HEK293 (cell line): ENCODE data around the gene KRTAP12-1.

ENCODE experiments used
- CTCF ChIA-PET: fragments of 350-600 bp; formaldehyde crosslinking; extraction: SDS; loops from one replicate; lab custom pipeline; 2021; ENCODE audit warnings: antibody characterized with exemption; lab: Yijun Ruan, JAX
- POLR2A ChIA-PET: fragments of 300-600 bp; formaldehyde crosslinking; extraction: SDS; loops from one replicate; lab custom pipeline; 2020; ENCODE audit warnings: antibody characterized with exemption, inconsistent platforms; lab: Yijun Ruan, JAX
- H3K27ac ChIP-seq: fragments of 200-500 bp; sonication (Bioruptor generic); 2 replicates; pipeline ENCODE4 v1.5.1; 2014; ENCODE audit warnings: low read depth, low read length, control low read depth, inconsistent platforms; ENCODE audit errors: extremely low read depth
- H3K36me3 ChIP-seq, 2 experiments: fragments of 200-500 bp in 1 of 2; sonication (Bioruptor generic) in 1 of 2; 1 replicate in 1 of 2; 2 replicates in 1 of 2; pipeline ENCODE4 v1.5.1; 2014 to 2017; ENCODE audit warnings: inconsistent platforms in 2 of 2, low read length in 2 of 2; ENCODE audit not compliant: control insufficient read depth in 2 of 2, insufficient read depth in 1 of 2
- H3K4me1 ChIP-seq: fragments of 200-500 bp; sonication (Bioruptor generic); 2 replicates; pipeline ENCODE4 v1.5.1; 2014; ENCODE audit warnings: mild to moderate bottlenecking, low read length, inconsistent platforms; ENCODE audit not compliant: control insufficient read depth, insufficient read depth
- H3K4me3 ChIP-seq: 2 replicates; pipeline ENCODE4 v1.5.1; 2011; ENCODE audit warnings: low read depth, mild to moderate bottlenecking, control low read depth, low read length, moderate library complexity
- H3K9me3 ChIP-seq: fragments of 200-500 bp; sonication (Bioruptor generic); 2 replicates; pipeline ENCODE4 v1.5.1; 2014; ENCODE audit warnings: low read depth, low read length, inconsistent platforms; ENCODE audit not compliant: control insufficient read depth, insufficient read depth
- BCL11A ChIP-seq: fragments of 450-650 bp; formaldehyde crosslinking; IDR thresholded peaks from 2 replicates; pipeline ENCODE4 v1.5.1; 2016; ENCODE audit warnings: low read depth, missing biosample characterization, missing genetic modification characterization
- CTCF ChIP-seq: fragments of 450-650 bp; formaldehyde crosslinking; IDR thresholded peaks from 2 replicates; pipeline ENCODE4 v1.5.1; 2016; ENCODE audit warnings: missing biosample characterization, missing genetic modification characterization
- REPIN1 ChIP-seq: fragments of 450-650 bp; formaldehyde crosslinking; IDR thresholded peaks from 2 replicates; pipeline ENCODE4 v1.5.1; 2017; ENCODE audit warnings: missing biosample characterization, missing genetic modification characterization, low read depth
- SETDB1 ChIP-seq: IDR thresholded peaks from one replicate; pipeline ENCODE4 v1.6.1; 2017; ENCODE audit warnings: mild to moderate bottlenecking, low read length, moderate library complexity, mixed read lengths; ENCODE audit not compliant: insufficient read length
- ZBTB20 ChIP-seq: fragments of 450-650 bp; formaldehyde crosslinking; IDR thresholded peaks from 2 replicates; pipeline ENCODE4 v1.5.1; 2016; ENCODE audit warnings: missing biosample characterization, missing genetic modification characterization
- ZFP69B ChIP-seq: fragments of 450-650 bp; formaldehyde crosslinking; IDR thresholded peaks from 2 replicates; pipeline ENCODE4 v1.5.1; 2016; ENCODE audit warnings: missing biosample characterization, missing genetic modification characterization
- ZNF169 ChIP-seq: fragments of 450-650 bp; formaldehyde crosslinking; IDR thresholded peaks from 2 replicates; pipeline ENCODE4 v1.5.1; 2016; ENCODE audit warnings: missing biosample characterization, missing genetic modification characterization
- ZNF202 ChIP-seq: fragments of 450-650 bp; formaldehyde crosslinking; IDR thresholded peaks from 2 replicates; pipeline ENCODE4 v1.5.1; 2016; ENCODE audit warnings: missing biosample characterization, missing genetic modification characterization, borderline replicate concordance
- ZNF473 ChIP-seq: fragments of 450-650 bp; formaldehyde crosslinking; IDR thresholded peaks from 2 replicates; pipeline ENCODE4 v1.5.1; 2017; ENCODE audit warnings: missing biosample characterization, missing genetic modification characterization
- ZNF600 ChIP-seq: fragments of 450-650 bp; formaldehyde crosslinking; IDR thresholded peaks from 2 replicates; pipeline ENCODE4 v1.5.1; 2016; ENCODE audit warnings: missing biosample characterization, missing genetic modification characterization
- ZNF707 ChIP-seq: fragments of 450-650 bp; formaldehyde crosslinking; IDR thresholded peaks from 2 replicates; pipeline ENCODE4 v1.5.1; 2016; ENCODE audit warnings: missing biosample characterization, missing genetic modification characterization
- ZNF777 ChIP-seq: fragments of 450-650 bp; formaldehyde crosslinking; IDR thresholded peaks from 2 replicates; pipeline ENCODE4 v1.5.1; 2017; ENCODE audit warnings: missing biosample characterization, missing genetic modification characterization, borderline replicate concordance
- ZNF792 ChIP-seq: fragments of 450-650 bp; formaldehyde crosslinking; IDR thresholded peaks from 2 replicates; pipeline ENCODE4 v1.5.1; 2016; ENCODE audit warnings: missing biosample characterization, missing genetic modification characterization
- ZNF843 ChIP-seq: fragments of 450-650 bp; formaldehyde crosslinking; IDR thresholded peaks from 2 replicates; pipeline ENCODE4 v1.5.1; 2016; ENCODE audit warnings: missing biosample characterization, missing genetic modification characterization
- TF ChIP-seq, protein P1 (sequence below): fragments of 450-650 bp; formaldehyde crosslinking; IDR thresholded peaks from 2 replicates; pipeline ENCODE4 v1.5.1; 2016; ENCODE audit warnings: missing biosample characterization, missing genetic modification characterization
- TF ChIP-seq, protein P2 (sequence below): fragments of 450-650 bp; formaldehyde crosslinking; IDR thresholded peaks from 2 replicates; pipeline ENCODE4 v1.5.1; 2016; ENCODE audit warnings: missing biosample characterization, missing genetic modification characterization, borderline replicate concordance
- TF ChIP-seq, protein P3 (sequence below): fragments of 450-650 bp; formaldehyde crosslinking; IDR thresholded peaks from 2 replicates; pipeline ENCODE4 v1.5.1; 2016; ENCODE audit warnings: missing biosample characterization, missing genetic modification characterization

Gene KRTAP12-1

GRCh38 chr21:44694776-44695175 is 12.8 kb upstream of the KRTAP12-1 start:
- ChIA-PET POLR2A (no interaction called here), CTCF (no interaction called here)
- no peaks in the 10 kb centered on the region; the same call in none of the 2 replicates for H3K9me3 ChIP-seq
- no peak overlapping the region for H3K4me3 ChIP-seq
- no peak overlapping the region for H3K27ac ChIP-seq
- TF ChIP-seq ZBTB20 (no peak), ZNF707 (tag by site-specific recombination) (no peak), ZNF843 (tag by site-specific recombination) (no peak), ZNF777 (tag by site-specific recombination) (no peak), ZNF473 (tag by site-specific recombination) (no peak), ZFP69B (tag by site-specific recombination) (no peak), ZNF792 (tag by site-specific recombination) (no peak), CTCF (tag by site-specific recombination) (no peak), BCL11A (tag by site-specific recombination) (no peak), ZNF169 (tag by site-specific recombination) (no peak), ZNF202 (tag by site-specific recombination) (no peak), ZNF600 (no peak)
- TF ChIP-seq, protein P1, sequence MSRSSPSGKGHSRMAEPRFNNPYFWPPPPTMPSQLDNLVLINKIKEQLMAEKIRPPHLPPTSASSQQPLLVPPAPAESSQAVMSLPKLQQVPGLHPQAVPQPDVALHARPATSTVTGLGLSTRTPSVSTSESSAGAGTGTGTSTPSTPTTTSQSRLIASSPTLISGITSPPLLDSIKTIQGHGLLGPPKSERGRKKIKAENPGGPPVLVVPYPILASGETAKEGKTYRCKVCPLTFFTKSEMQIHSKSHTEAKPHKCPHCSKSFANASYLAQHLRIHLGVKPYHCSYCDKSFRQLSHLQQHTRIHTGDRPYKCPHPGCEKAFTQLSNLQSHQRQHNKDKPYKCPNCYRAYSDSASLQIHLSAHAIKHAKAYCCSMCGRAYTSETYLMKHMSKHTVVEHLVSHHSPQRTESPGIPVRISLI: no peak
- H3K36me3 ChIP-seq: no peaks in the 10 kb centered on the region
- H3K4me1 ChIP-seq: no peaks in the 10 kb centered on the region

DNA sequence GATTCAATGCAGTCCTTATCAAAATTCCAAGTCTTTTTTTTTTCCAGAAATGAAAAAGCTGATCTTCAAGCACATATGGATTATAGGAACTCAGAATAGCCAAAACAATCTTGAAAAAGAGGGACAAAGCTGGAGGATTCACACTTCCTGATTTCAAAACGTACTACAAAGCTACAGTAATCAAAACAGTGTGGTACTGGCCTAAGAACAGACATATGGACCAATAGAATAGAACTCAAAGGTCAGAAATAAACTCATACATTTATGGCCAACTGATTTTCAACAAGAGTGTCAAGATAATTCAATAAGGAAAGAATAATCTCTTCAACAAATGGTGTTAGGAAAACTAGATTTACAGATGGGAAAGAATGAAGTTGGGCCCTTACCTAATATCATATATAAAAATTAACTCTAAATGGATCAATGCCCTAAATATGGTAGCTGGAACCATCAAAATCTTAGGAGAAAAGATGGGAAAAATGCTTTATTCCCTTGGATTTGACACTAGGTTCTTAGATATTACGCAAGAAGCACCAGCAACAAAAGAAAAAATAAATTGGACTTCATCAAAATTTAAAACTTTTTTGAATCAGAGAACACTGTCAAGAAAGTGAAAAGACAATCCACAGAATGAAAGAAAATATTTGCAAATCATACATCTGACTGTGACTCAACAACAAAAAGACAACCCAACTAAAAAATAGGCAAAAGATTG is 11.0 kb upstream of the KRTAP12-1 start:
- Histone ChIP-seq H3K4me3 (no peak overlapping the region), H3K9me3 (no peaks in the 10 kb centered on the region; the same call in none of the 2 replicates), H3K36me3 (no peaks in the 10 kb centered on the region), H3K27ac (no peak overlapping the region), H3K4me1 (no peaks in the 10 kb centered on the region)
- TF ChIP-seq, protein P2, sequence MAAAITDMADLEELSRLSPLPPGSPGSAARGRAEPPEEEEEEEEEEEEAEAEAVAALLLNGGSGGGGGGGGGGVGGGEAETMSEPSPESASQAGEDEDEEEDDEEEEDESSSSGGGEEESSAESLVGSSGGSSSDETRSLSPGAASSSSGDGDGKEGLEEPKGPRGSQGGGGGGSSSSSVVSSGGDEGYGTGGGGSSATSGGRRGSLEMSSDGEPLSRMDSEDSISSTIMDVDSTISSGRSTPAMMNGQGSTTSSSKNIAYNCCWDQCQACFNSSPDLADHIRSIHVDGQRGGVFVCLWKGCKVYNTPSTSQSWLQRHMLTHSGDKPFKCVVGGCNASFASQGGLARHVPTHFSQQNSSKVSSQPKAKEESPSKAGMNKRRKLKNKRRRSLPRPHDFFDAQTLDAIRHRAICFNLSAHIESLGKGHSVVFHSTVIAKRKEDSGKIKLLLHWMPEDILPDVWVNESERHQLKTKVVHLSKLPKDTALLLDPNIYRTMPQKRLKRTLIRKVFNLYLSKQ: no peak
- TF ChIP-seq REPIN1 (tag by site-specific recombination) (no peak), SETDB1 (peak; percentile 69)
- TF ChIP-seq, protein P3, sequence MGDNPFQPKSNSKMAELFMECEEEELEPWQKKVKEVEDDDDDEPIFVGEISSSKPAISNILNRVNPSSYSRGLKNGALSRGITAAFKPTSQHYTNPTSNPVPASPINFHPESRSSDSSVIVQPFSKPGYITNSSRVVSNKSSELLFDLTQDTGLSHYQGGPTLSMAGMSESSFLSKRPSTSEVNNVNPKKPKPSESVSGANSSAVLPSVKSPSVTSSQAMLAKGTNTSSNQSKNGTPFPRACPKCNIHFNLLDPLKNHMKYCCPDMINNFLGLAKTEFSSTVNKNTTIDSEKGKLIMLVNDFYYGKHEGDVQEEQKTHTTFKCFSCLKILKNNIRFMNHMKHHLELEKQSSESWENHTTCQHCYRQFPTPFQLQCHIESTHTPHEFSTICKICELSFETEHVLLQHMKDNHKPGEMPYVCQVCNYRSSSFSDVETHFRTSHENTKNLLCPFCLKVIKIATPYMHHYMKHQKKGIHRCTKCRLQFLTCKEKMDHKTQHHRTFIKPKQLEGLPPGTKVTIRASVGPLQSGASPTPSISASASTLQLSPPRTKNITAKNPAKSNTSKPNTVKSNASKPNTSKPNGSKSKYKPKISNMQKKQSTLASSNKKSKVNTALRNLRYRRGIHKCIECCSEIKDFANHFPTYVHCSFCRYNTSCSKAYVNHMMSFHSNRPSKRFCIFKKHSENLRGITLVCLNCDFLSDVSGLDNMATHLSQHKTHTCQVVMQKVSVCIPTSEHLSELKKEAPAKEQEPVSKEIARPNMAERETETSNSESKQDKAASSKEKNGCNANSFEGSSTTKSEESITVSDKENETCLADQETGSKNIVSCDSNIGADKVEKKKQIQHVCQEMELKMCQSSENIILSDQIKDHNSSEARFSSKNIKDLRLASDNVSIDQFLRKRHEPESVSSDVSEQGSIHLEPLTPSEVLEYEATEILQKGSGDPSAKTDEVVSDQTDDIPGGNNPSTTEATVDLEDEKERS (tag by site-specific recombination): peak; percentile 83; the same call in 1 of the 2 replicates
- CTCF ChIA-PET: interaction anchor here (0.6 kb wide), 1 partner anchor 260 kb away, joined by 3 read pairs; no protein-coding TSS in a partner anchor
- POLR2A ChIA-PET: no interaction called here
